GM18508 (cell line): ENCODE results near the gene CISH.

ENCODE experiments used
- ATAC-seq: cut with Tn5 transposase; IDR thresholded peaks from one replicate; pipeline ENCODE4 v1.9.1; 2021; ENCODE audit warnings: moderate number of reproducible peaks; ENCODE audit not compliant: insufficient read depth, unreplicated experiment

CISH gene, protein sequence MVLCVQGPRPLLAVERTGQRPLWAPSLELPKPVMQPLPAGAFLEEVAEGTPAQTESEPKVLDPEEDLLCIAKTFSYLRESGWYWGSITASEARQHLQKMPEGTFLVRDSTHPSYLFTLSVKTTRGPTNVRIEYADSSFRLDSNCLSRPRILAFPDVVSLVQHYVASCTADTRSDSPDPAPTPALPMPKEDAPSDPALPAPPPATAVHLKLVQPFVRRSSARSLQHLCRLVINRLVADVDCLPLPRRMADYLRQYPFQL

DNA sequence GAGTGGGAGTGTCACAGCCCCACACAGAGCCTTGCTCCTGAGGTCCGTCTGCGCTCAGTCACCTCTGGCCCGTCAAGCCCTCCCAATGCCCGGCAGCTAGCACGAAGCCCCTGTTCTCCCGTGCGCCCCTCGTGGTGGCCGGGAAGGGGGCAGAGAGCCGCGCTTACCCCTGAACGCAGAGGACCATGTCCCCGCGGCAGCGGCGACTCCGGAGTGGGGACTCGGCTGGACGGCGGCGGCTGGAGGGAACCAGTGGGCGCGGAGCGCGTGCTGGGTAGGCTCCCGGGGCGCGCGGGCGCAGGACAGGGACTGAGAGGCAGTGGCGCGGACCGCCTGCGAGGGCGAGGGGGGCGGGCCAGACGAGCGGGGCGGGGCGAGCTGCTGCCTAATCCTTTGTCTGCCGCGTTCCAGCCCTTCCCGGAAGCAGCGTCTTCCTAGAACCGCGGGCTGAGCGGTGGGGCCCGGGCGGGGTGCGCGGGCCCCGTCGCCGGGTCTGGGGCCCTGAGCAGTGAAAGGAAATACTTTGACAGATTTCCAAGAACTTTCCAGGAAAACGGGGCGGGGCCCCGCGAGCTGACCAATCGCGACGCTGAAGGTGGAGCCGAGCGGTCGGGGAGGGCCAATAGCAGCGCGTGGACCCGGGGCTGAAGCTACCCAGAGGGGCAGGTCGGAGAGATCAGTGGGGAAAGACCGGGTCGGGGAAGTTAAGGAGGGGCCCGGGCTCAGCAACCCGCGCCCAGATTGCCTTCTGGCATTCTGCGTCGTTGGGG is at the start of gene CISH:
CISH (minus strand) TSS at position 311 of the 770 bp plus-strand sequence; CDS start at position 187, 124 bp downstream.
- ATAC-seq: peak; percentile 38

DNA sequence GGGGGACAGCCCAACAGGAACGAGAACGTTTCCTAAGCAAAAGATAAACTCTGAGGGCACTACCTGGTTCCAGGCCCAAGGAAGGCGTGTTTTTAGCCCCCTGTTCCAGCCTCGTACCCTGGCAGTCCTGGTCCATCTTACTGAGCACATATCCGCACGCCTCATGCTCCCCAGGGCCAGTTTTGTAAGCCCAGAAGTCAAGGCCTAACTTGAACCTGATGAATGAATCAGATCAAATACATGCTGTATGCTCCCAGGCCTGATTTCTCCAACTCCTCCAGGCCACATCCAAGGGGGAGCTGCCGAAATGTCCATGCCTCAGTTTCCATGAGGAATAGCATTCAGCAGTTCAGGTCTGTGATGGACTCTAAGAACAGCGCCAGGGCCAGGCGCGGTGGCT is 48.8 kb upstream of the CISH start:
- ATAC-seq: no peak

DNA sequence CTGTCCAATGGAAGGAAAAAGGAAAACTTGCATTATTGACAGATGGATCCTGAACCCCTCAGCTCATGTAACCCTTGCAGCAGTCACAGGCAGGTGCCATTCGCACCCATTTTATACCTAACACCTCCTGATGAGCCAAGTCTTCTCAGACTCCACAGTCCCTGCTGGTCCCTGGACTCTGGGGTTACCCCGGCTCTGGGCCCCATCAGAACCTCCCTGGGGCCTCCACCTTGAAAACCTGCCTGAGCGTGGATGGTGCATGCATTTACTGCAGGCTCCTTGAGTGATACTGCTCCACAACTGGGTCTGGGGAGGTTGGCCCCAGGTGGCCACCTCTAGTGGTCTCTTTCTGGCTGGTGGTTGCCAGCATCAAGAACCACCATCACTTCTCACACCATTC is 47.3 kb upstream of the CISH start:
- ATAC-seq: no peak

DNA sequence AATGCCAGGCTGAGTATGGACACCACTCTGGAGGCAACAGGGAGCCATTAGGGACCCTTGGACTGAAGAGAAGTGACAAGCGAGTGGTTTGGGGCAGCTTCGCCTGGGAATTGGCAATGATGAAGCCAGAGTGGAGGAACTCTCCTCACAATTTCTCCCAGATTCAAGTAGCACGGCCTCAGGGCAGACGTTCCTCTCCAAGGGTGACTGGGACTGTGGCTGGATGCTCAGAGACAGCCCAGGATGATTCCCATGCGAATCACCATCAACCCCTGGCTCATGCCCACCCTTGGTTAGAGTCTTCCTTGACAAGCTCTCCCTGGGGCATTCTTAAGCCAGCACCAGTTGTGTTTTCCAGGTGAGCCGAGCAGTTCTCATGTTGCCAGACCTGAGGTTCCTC is 46.8 kb upstream of the CISH start:
- ATAC-seq: no peak

DNA sequence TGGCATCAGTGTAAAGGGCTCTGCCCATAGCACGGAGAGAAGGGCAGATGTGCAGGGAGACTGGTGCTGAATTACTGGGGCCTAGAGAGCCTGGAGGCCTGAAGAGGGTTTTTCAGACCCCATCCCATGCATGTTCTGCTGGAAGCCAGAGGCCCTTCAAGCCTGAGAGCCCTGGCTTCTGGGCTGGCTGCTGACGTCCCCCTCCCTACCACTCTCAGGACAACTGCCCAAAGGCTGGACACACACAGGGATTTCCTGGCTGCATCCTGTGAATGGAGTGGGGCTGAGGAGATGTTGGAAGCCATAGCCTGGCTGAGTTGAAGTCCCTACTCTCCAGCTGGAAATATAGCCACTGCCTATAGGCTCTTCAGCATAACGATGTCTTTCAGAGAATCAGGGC is 46.2 kb upstream of the CISH start:
- no peak for ATAC-seq

DNA sequence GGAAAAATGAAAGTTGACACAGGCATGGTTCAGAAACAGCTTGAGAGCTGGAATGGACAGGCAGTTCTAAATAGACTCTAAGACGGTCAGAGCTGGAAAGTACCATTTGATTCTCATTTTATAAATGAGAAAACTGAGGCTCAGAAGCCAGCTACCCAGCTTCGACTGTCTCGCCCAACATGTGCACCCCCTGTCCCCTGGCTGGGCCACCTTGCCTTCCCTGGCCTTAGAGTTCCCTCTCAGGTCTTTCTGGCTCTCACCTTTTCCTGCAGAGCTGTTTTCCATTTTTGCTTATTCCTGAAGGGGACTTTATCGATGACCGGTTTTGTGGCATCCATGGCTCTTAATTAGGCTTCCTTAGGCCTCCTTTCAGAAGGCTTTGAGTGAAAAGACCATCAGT is 45.8 kb upstream of the CISH start:
- ATAC-seq: no peak

DNA sequence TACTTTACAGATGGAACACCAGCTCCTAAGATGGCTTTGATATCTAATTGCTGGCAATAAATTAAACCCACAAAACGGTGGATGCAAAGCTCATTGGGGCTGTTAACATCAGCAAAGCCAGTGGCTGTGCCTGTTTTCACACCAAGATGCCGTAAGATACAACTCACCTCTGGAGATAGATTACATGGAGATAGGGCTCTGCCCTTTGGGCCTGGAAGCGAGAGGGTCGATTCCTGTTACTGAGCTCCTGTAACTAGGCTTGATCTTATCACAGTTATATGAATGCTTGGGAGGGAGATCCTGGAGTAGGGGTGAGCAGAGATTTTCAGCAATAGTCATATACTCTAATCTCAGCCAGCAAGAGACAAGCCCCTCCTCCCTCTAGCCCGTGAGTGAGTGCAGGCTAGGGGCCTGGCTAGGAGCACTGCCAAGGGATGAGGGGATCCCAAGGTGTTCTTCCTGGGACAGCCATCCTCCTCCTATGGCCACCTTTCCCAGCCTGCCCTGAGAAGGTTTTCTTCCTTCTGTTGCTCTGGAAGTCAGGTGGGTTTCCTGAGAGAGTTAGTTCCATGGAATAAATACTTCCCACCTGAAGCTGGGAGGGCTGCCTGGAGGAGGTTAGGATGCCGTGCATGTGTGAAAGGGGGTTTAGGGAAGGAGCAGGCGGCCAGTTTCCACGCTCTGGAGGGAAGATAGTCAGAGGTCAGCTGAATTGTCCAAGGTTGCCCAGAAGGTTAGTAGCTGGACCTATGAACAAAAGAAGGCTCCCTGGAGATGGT is 45.0 kb upstream of the CISH start:
- ATAC-seq: no peak

DNA sequence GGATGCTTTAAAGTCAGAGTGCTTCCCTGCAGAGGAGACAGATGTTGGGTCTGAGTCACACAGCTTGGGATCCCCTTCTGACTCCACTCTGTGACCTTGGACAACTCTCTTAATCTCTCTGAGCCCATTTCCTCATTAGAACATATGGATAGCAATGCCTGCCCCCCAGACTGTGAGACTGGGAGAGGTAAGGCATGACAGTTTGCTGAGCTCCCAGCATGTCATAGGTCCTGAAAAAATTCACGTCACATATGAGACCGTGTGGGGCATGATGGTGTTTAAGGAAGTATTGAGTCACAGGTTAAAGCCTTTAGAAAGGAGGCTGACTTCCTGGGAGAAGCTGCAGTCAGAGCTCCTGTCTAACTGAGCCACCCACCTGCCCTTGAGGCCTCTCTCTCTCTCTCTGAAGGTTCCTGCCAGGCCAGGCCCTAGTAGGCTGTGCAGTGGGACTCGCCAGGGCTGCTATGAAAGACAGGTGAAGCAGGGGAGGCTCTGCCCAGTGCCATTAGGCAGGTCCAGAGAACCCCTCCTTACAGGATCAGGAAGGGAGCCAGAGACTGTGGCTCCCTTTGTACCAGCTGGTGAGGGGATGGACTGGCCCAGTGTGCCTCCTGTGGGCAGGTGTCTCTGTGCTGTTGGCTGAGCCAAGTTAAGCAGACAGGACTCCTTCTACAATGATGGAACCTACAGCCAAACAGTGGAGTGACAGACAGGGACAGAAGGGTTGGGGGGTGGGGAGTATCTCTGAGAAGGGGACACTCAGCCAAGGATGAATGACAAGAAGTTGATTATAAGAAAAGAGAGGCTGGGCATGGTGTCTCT is 43.6 kb upstream of the CISH start:
- no peak for ATAC-seq

DNA sequence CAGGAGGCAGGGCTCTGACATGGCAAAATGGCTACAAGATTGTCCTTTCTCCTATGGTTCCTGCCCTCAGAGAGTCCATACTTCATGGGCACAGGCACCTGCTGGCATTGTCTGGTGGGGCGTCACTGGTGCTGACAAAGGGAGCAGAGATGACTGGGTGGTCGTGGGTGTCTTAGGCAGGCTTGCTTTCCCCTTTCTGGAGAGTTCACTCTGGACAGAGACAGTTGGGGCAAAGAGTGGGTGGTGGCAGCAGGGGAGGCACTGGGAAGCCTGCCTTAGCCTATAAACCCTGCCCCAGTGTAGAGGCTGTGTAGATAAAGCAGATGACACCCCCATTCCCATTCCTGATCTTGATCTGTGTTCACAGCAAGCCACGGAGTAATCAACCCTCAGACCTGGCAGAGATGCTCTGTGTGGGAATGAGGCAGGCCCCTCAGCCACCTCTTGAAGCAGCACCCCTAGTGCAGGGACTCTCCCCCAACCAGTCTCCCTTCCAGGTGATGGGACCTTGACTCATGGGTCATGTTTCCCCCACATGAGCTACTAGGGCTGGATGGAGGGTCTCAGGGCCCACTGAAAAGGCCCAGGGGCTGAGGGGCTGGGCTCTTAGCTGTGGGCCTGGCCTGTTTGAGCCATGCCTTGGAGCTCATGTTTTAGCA is 42.5 kb upstream of the CISH start:
- ATAC-seq: no peak

DNA sequence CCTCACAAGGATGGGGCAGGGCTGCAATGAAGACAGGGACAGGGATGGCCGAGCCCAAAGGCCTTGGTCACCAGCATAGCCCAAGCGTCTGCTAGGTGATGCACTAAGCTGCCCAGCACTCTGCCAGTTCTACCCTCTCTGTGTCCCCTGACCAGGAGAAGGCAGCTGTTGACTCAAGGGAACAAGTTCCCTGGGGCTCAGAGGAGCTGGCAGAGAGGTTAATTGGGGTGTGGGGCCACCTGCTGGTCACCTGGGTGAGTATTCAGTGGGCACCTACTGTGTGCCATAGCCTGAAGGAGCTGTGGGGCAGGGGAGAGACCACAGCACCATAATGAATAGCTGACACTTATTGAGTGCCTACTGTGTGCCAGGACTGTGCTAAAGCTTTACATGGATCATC is 41.1 kb upstream of the CISH start:
- ATAC-seq: no peak

DNA sequence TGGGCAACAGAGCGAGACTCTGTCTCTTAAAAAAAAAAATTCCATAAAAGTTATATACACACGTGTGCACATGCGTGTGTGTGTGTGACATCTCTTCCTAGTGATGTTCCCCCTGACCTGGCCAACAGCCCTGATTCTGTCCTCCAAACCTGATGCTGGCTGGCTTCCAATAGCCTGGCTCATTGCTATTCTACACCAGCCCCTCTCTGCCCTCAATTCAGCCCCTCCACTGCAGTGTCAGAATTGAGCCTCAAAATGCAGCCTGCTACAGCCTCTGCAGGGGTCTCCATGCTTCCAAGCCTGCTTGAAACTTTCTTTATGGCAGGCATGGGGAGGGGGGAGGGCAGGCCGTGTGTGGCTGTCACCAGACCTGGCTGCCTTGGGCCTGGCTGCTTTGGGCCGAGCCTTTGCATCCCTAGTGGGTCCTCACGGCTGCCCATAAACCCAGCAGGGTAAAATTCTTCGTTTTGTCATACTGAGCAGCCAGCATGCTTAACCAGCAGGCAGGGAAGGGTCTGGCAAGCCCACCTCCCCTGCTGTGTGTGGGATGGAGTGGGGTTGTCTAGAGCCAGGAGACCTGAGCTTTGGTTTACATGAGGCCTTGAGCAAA is 40.5 kb upstream of the CISH start:
- ATAC-seq: no peak

DNA sequence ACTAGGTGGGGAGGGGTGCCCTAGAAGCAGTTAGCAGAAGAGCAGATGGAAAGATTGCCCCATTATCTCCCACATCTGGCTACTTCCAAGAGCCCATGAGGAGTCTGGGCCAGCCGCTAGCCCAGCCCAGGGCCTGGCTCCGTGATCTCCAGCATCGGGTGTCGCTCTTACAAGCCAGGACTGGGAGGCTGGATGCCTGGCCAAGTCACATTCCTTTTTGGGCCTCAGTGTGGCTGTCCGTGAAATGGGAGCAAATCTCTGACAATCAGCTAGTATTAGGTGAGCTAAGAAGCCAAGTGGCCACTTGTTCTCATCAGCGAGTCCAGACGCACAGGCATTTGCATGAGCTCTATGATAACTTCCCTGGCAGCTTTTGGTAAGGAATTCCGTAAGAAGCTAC is 39.9 kb upstream of the CISH start:
- ATAC-seq: no peak

DNA sequence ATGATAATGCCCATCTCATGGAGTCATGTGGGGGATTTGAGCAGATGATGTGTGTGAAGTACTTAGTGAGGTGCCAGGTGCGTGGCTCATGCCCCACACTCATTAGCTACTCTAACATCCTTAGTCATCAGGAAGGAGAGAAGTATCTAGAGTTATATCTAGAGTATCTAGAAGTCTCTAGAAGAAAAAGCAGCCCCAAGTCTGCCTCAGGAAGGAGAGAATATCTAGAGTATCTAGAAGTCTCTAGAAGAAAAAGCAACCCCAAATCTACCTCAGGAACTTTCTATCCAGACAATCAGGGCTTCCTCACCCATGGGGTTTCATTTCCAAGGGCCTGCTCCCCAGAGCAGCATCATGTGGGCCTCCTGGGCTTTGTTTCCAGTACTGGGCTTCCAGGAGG is 38.4 kb upstream of the CISH start:
- no peak for ATAC-seq

DNA sequence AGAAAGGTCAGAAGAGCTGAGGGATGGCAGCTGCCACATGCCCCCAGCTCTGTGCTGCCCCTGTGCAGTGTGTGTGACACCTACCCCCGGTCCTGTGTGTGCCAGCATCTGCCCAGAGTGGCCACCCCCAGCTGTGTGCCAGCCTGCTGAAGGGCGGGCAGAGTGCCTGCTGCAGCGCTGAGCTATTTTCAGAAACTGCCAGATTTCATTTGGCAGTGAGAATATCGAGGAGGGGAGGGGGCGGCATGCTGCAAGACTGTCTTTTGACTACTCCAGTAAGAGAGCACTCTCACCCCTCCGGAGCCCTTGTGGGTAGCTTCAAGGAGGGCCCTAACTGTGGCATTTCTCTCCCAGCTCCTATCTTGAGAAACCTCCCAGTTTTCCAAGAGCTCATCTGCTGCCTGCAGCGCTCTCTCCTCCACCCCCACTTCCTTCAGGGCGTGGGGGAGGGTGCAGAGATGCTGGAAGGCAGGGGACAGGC is 37.9 kb upstream of the CISH start:
- ATAC-seq: no peak

DNA sequence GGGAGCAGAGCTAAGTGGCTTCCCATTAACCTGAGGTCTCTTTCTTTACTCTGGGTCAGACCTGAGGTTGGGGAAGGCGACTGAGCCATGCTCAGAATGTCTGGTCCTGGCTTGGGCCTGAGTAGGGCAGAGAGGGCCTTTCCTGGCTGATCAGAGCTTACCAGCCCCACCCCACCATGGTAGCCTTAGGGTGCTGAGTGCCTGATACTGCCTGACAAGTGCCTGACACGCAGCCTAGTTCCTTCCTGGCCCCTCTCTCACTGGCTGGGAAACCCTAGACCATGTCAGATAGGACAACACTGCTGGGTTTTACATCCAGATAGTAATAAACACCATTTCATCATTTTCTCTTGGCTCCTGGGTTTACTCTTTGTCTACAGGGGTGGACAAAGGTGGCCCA is 37.4 kb upstream of the CISH start:
- no peak for ATAC-seq

DNA sequence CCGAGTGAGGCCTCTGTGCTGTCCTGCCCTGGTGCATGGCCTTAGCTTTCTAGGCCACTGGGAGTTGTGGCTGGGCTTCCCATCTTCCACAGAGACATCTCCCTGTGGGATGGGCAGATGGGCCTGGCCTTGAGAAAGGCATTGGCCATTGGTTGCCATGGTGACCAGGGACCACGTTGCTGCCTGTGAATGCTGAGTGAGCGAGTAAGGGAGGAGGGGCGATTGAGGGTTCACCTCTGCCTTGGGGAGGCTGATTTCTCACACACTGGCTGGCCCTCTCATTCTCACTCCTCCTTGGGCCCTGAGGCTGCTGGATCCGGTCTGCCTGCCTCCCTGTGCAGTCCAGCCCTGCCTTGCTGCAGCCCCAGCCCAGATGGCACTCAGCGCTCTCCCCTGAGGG is 36.7 kb upstream of the CISH start:
- ATAC-seq: no peak

DNA sequence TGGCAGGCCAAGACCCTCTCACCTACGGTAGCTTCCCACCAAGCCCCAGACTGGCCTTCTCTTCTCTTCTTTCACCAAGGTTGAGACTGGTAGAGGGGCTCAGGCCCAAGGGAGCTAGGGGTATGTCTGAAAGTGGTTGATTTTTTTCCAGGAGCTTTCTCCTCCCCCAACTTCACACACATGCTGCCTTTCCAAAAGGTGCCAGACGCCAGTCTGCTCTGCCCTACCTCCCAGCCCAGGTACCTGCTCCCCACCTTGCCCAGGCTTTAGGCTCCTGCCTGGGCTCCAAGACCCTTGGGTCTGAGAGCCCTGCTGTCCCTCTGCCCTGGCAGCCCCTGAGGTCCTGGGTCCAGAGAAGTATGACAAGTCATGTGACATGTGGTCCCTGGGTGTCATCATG is 33.8 kb upstream of the CISH start:
- ATAC-seq: no peak

DNA sequence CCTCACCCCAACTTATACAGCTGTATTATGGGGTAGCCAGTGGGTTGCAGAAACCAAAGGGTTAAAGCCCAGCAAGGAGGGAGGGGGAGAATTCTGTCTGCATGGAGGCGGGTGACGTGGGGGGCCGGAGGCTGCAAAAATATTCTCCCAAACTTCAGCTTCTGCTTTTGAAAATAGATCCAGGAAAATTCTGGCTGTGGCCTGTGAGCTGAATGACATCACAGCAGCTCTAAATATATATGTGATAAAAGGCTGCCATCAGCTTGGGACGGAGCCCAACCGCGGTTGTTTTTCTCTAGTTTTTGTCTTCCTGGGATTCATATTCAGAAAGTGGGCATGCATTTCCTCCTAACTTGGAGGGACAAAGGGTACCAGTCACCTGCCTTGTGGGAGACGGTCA is 33.0 kb upstream of the CISH start:
- ATAC-seq: no peak

DNA sequence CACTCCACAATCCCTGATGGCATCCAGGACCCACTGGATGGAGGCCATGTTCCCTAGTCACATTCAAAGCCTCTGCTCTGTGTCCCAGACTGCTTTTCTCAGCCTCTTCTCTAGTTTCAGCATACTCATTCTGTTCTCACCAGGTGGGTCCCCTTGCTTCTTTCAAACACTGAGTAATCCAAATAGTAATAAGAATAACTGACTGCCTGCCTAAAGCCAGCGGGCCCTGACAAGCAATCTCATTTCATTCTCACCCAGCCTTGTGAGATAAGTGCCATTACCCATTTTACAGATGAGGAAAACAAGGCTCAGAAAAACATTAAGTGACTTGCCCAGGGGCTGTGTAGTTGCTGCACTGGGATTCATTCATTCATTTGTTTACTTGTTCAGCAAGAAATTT is 30.8 kb upstream of the CISH start:
- ATAC-seq: no peak
